ENCODE data around the gene SH3PXD2A.

GRCh38 chr10:103599211-103599610, 256.2 kb downstream of the SH3PXD2A start:
- no peak for TF ChIP-seq MAFK (IDR thresholded peaks at IDR 0.05; ENCODE audit: low read depth, low read length)
- TF ChIP-seq, protein P1, sequence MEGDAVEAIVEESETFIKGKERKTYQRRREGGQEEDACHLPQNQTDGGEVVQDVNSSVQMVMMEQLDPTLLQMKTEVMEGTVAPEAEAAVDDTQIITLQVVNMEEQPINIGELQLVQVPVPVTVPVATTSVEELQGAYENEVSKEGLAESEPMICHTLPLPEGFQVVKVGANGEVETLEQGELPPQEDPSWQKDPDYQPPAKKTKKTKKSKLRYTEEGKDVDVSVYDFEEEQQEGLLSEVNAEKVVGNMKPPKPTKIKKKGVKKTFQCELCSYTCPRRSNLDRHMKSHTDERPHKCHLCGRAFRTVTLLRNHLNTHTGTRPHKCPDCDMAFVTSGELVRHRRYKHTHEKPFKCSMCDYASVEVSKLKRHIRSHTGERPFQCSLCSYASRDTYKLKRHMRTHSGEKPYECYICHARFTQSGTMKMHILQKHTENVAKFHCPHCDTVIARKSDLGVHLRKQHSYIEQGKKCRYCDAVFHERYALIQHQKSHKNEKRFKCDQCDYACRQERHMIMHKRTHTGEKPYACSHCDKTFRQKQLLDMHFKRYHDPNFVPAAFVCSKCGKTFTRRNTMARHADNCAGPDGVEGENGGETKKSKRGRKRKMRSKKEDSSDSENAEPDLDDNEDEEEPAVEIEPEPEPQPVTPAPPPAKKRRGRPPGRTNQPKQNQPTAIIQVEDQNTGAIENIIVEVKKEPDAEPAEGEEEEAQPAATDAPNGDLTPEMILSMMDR (conservative IDR thresholded peaks at IDR 0.05; ENCODE audit: low read depth, low read length): no peak
